ENCODE data around the gene AANAT.
A peak's percentile ranks its signal among the peaks of the same experiment; 100 is the strongest.

Gene AANAT

DNA sequence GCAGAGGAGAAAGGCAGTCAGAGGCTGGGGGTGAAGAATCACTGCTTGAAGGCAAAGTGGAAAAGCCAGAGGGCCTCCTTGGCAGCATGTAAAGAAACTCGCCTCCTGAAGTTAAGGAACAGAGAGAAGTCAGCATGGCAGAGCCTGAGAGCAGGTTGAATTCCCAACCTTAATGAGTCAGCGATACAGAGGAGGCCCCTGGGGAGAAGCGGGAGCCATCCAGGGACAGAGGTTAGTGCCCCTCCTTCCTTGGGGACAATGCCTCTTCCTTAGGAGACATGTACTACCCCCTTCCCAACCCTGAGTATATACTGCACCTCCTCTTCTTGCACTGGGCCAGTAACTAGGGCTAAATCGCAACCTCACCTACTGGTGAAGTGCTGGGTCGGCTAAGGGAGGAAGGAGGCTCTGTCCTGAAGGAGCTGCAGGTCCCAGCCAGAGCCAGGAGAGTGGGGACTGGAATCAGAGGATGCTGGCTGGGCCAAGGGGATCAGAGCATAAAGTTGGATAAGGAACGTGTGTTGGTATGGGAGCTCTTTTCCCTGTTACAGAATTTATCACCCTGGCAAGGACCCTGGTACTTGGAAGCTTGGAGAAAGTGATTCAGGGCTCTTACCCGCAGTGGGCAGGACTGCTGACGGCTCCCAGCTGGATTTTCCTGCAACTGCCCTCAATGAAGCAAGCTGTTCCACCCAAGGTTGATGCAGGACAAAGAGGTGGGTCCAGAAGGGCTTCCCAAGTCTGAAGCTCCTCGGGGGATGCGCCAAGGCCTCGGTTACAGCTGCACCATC lies 5.4 kb upstream of the AANAT start:
- TF ChIP-seq, protein P1, sequence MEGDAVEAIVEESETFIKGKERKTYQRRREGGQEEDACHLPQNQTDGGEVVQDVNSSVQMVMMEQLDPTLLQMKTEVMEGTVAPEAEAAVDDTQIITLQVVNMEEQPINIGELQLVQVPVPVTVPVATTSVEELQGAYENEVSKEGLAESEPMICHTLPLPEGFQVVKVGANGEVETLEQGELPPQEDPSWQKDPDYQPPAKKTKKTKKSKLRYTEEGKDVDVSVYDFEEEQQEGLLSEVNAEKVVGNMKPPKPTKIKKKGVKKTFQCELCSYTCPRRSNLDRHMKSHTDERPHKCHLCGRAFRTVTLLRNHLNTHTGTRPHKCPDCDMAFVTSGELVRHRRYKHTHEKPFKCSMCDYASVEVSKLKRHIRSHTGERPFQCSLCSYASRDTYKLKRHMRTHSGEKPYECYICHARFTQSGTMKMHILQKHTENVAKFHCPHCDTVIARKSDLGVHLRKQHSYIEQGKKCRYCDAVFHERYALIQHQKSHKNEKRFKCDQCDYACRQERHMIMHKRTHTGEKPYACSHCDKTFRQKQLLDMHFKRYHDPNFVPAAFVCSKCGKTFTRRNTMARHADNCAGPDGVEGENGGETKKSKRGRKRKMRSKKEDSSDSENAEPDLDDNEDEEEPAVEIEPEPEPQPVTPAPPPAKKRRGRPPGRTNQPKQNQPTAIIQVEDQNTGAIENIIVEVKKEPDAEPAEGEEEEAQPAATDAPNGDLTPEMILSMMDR (conservative IDR thresholded peaks at IDR 0.05; ENCODE audit: low read length), result no peak
- no peak overlapping the region for H3K4me3 ChIP-seq (ENCODE audit: low read length)
- DNase-seq (ENCODE audit: low read depth), result peak; percentile 49

- TF ChIP-seq, protein P1 (conservative IDR thresholded peaks at IDR 0.05; ENCODE audit: low read length), result no peak
- no peak overlapping the region for H3K4me3 ChIP-seq (ENCODE audit: low read length)
- DNase-seq (ENCODE audit: low read depth), result no peak
Measured at GRCh38 chr17:76462556-76463290, 4.7 kb upstream of the AANAT start.

DNA sequence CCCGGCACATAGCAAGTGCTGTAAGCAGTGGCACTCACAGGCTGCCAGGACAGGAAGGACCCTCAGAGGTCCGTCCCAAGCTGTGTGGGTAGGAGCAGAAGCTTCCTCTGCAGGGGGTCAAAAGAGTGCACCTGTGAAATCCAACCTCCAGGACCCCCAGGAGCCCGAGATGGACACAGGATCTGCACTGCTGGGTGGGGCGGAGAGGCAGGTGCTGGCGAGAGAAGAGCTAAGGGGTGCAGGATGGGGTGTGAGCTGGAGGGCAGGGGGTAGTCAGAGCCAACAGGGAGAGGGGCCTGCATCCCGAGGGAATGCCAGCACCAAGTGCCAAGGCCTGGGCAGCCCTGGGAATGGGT lies 650 bp upstream of the AANAT start:
- H3K4me3 ChIP-seq (ENCODE audit: low read length), result no peak overlapping the region
- no peak for DNase-seq (ENCODE audit: low read depth)
- TF ChIP-seq, protein P1 (conservative IDR thresholded peaks at IDR 0.05; ENCODE audit: low read length), result no peak

- TF ChIP-seq, protein P1 (conservative IDR thresholded peaks at IDR 0.05; ENCODE audit: low read length), result no peak
- no peak for DNase-seq (ENCODE audit: low read depth)
- no peak overlapping the region for H3K4me3 ChIP-seq (ENCODE audit: low read length)
Measured at GRCh38 chr17:76467809-76468633, 618 bp downstream of the AANAT start.

DNA sequence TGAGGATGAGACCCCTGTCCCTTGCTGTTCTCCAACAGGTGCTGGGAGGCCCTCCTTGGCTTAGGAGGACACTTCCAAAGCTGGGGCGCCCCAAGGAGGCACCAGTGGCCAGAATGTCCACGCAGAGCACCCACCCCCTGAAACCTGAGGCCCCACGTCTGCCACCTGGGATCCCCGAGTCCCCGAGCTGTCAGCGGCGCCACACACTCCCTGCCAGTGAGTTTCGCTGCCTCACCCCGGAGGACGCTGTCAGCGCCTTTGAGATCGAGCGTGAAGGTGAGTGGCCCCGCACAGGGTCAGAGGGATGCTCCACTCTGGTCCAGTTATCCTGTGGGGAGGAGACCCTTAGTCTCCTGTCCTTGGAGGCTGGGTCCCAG lies 1.2 kb downstream of the AANAT start:
- TF ChIP-seq, protein P1 (conservative IDR thresholded peaks at IDR 0.05; ENCODE audit: low read length), result no peak
- no peak for DNase-seq (ENCODE audit: low read depth)
- no peak overlapping the region for H3K4me3 ChIP-seq (ENCODE audit: low read length)

DNA sequence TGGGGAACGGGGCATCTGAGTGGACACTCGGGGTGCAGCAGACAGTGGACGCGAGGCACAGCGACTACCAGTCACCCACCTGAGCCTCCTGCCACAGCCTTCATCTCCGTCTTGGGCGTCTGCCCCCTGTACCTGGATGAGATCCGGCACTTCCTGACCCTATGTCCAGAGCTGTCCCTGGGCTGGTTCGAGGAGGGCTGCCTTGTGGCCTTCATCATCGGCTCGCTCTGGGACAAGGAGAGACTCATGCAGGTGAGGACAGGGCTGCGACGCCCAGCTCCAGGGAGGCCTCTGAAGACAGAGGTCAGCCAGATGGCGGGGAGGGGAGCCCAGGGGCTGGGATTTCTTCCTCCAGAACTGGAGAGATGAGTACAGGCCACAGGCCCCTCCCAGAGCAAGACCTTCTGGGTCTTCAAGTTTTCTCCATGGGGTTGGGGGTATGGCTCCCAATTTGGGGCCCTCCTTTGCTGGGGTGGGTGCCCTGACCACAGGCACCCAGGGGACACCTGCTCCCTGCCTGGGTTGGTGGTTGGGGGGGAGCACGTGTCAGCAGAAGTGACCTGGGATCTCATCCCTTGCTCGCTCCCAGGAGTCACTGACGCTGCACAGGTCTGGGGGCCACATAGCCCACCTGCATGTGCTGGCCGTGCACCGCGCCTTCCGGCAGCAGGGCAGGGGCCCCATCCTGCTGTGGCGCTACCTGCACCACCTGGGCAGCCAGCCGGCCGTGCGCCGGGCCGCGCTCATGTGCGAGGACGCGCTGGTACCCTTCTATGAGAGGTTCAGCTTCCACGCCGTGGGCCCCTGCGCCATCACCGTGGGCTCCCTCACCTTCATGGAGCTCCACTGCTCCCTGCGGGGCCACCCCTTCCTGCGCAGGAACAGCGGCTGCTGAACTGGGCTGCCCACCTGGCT lies 1.9 kb downstream of the AANAT start:
- TF ChIP-seq, protein P1 (conservative IDR thresholded peaks at IDR 0.05; ENCODE audit: low read length), result no peak
- H3K4me3 ChIP-seq (ENCODE audit: low read length), result no peak overlapping the region
- DNase-seq (ENCODE audit: low read depth), result no peak
